Adrenal gland (tissue), 5 donors: ENCODE measurements around the gene TGFBRAP1.

ENCODE experiments used
- POLR2A ChIP-seq, 2 donors: fragments of 450-650 bp; IDR thresholded peaks; one replicate each; pipeline ENCODE4 v1.6.1; 2017; ENCODE audit warnings: antibody characterized with exemption in 2 of 2, mild to moderate bottlenecking in 2 of 2, moderate library complexity in 1 of 2
- TF ChIP-seq, protein P1 (sequence below), 6 experiments: fragments of 450-650 bp in 4 of 6; fragments of 200-600 bp in 2 of 6; sonication (generic) in 1 of 6; IDR thresholded peaks; 1 replicate in 5 of 6; 2 replicates in 1 of 6; pipeline versions ENCODE4 v1.5.1 to v1.8.0; 2016 to 2021; ENCODE audit warnings: antibody characterized with exemption in 6 of 6, mild to moderate bottlenecking in 2 of 6, moderate library complexity in 1 of 6
- donor health status: DM: no; HTN: no; CAD: no.

- TF ChIP-seq, protein P1, sequence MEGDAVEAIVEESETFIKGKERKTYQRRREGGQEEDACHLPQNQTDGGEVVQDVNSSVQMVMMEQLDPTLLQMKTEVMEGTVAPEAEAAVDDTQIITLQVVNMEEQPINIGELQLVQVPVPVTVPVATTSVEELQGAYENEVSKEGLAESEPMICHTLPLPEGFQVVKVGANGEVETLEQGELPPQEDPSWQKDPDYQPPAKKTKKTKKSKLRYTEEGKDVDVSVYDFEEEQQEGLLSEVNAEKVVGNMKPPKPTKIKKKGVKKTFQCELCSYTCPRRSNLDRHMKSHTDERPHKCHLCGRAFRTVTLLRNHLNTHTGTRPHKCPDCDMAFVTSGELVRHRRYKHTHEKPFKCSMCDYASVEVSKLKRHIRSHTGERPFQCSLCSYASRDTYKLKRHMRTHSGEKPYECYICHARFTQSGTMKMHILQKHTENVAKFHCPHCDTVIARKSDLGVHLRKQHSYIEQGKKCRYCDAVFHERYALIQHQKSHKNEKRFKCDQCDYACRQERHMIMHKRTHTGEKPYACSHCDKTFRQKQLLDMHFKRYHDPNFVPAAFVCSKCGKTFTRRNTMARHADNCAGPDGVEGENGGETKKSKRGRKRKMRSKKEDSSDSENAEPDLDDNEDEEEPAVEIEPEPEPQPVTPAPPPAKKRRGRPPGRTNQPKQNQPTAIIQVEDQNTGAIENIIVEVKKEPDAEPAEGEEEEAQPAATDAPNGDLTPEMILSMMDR (IDR thresholded peaks at IDR 0.05) = no peak
- no peak for TF ChIP-seq POLR2A (IDR thresholded peaks at IDR 0.05)
Observed at GRCh38 chr2:105231232-105231619, 98.3 kb downstream of the TGFBRAP1 start.
